Measurements from ENCODE around the gene MARK4. TPM values are rescaled to one million over a fixed set of nuclear protein-coding genes. Genes with fewer than 3 reads are reported as not detected.

MARK4 gene
- total RNA-seq, 1 donor from 2014 or later: 7.4 TPM

DNA sequence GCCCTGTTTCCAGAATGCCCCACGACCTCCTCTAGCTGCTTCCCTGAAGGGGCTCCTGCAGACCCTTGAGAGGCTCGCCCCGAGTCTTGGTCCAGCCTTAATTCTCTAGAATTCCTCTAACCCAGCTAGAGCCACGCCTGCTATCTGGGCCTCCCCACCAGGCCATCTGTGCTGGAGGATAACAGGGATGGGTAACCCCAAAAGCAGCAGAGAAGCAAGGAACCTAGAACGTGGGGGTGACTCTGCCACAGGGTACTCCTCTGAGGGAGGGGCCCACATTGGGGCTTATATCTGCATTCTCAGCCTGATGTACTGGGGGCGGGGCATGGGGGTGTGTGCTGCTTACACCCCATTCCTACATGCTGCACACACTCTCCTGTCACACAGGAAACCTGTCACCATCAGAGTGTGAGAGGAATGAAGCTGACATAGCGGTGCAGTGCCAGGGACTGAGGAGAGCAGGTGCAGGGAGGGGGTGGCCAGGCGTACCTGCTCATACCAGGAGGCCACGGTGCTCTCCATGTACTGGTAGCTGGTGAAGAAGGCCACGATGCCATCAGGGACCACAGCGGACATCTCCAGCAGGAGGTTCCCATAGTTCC is 103.3 kb downstream of the MARK4 start:
- DNase-seq (ENCODE audit: low read depth in 2 of 2): no peak

Other genes with a start within 250 kb of the MARK4 start
- 8.2 and 16.2 TPM in 2 replicates for gene RELB, start 249.8 kb upstream of the MARK4 start, total RNA-seq
- 4.2 and 6.6 TPM in 2 replicates for gene CLASRP, start 212.2 kb upstream of the MARK4 start, total RNA-seq
- gene ZNF296, start 174.8 kb upstream of the MARK4 start, total RNA-seq: 0.13 and 0.25 TPM in 2 replicates
- 17.7 and 22.0 TPM in 2 replicates for gene GEMIN7, start 172.0 kb upstream of the MARK4 start, total RNA-seq
- gene PPP1R37, start 158.1 kb upstream of the MARK4 start, total RNA-seq: 18.2 and 26.4 TPM in 2 replicates
- gene NKPD1, start 90.3 kb upstream of the MARK4 start, total RNA-seq: 0.13 TPM in 2 replicates
- gene TRAPPC6A, start 73.0 kb upstream of the MARK4 start, total RNA-seq: 19.0 and 34.4 TPM in 2 replicates
- gene BLOC1S3, start 72.5 kb upstream of the MARK4 start, total RNA-seq: 2.6 and 4.0 TPM in 2 replicates
- 0.63 and 1.0 TPM in 2 replicates for gene EXOC3L2, start 5.9 kb upstream of the MARK4 start, total RNA-seq
- gene CKM, start 71.6 kb downstream of the MARK4 start, total RNA-seq: 0.13 TPM in 1 of 2 replicates, not detected in the other
- gene KLC3, start 89.5 kb downstream of the MARK4 start, total RNA-seq: 0.13 and 0.25 TPM in 2 replicates
- gene ERCC2, start 119.3 kb downstream of the MARK4 start, total RNA-seq: 14.5 and 19.7 TPM in 2 replicates
- 10.0 and 20.7 TPM in 2 replicates for gene PPP1R13L, start 153.8 kb downstream of the MARK4 start, total RNA-seq
- gene POLR1G, start 155.4 kb downstream of the MARK4 start, total RNA-seq: 7.0 and 7.4 TPM in 2 replicates
- 46.1 and 57.3 TPM in 2 replicates for gene ERCC1, start 172.6 kb downstream of the MARK4 start, total RNA-seq
- 1.3 and 3.9 TPM in 2 replicates for gene FOSB, start 216.7 kb downstream of the MARK4 start, total RNA-seq
- gene RTN2, start 245.8 kb downstream of the MARK4 start, total RNA-seq: 5.9 and 8.1 TPM in 2 replicates
- gene PPM1N, start 247.2 kb downstream of the MARK4 start, total RNA-seq: 0.25 and 1.0 TPM in 2 replicates

All from dermis microvascular lymphatic vessel endothelial cell (primary cell).